CD4-positive, alpha-beta T cell (primary cell): Measurements from ENCODE around the gene ZBTB20. TPM values are rescaled to one million over a fixed set of nuclear protein-coding genes. Genes with fewer than 3 reads are reported as not detected.

Source experiments
- ATAC-seq: fragments of 200-7000 bp; cut with Tn5 transposase; one replicate; pipeline ENCODE4 v1.10.0; 2022; ENCODE audit warnings: mild to moderate bottlenecking; ENCODE audit not compliant: poor library complexity
- CTCF ChIA-PET: fragments of 350-600 bp; sonication (Branson Sonifier 250); formaldehyde crosslinking; loops from one replicate; lab custom pipeline; 2021; ENCODE audit warnings: antibody characterized with exemption, inconsistent platforms; lab: Charles Lee
- POLR2A ChIA-PET: fragments of 350-600 bp; sonication (Branson Sonifier 250); formaldehyde crosslinking; loops from one replicate; lab custom pipeline; 2021; ENCODE audit warnings: antibody characterized with exemption, inconsistent platforms; lab: Charles Lee
- DNase-seq, 14 experiments: peaks; one replicate each; pipeline ENCODE4 v3.0.0-alpha.2; 2013 to 2020; ENCODE audit warnings: mixed read lengths in 2 of 14
- H3K27ac ChIP-seq, 2 donors: one replicate each; pipeline versions ENCODE4 v1.5.1 to v1.7.0; 2013; ENCODE audit warnings: low read length in 2 of 2, low read depth in 1 of 2, mild to moderate bottlenecking in 1 of 2
- H3K27me3 ChIP-seq, 2 experiments: 1 replicate in 1 of 2; 2 replicates in 1 of 2; pipeline versions ENCODE4 v1.6.1 to v1.7.0; 2013; ENCODE audit warnings: low read length in 2 of 2, control low read depth in 1 of 2, mild to moderate bottlenecking in 1 of 2, moderate library complexity in 1 of 2; ENCODE audit not compliant: insufficient read depth in 2 of 2, control insufficient read depth in 1 of 2
- H3K36me3 ChIP-seq: one replicate; pipeline ENCODE4 v1.6.1; 2013; ENCODE audit warnings: low read length, control low read depth; ENCODE audit not compliant: insufficient read depth
- H3K4me1 ChIP-seq: one replicate; pipeline ENCODE4 v1.6.1; 2013; ENCODE audit warnings: low read length, control low read depth; ENCODE audit not compliant: insufficient read depth
- H3K4me3 ChIP-seq: one replicate; pipeline ENCODE4 v1.5.1; 2013; ENCODE audit warnings: mild to moderate bottlenecking, low read length, moderate library complexity
- H3K9me3 ChIP-seq, 2 experiments: 1 replicate in 1 of 2; 2 replicates in 1 of 2; pipeline versions ENCODE4 v1.6.1 to v1.7.0; 2013; ENCODE audit warnings: low read length in 2 of 2, mild to moderate bottlenecking in 2 of 2, control low read depth in 1 of 2, moderate library complexity in 1 of 2; ENCODE audit not compliant: control insufficient read depth in 1 of 2, insufficient read depth in 1 of 2
- H3K27ac Mint-ChIP-seq: one replicate; pipeline ENCODE4 v1.8.0; 2020; ENCODE audit warnings: mixed read lengths
- H3K27me3 Mint-ChIP-seq: one replicate; pipeline ENCODE4 v1.8.0; 2021; ENCODE audit warnings: mixed read lengths
- H3K36me3 Mint-ChIP-seq: one replicate; pipeline ENCODE4 v1.8.0; 2021; ENCODE audit warnings: low read depth, mixed read lengths
- H3K4me1 Mint-ChIP-seq: one replicate; pipeline ENCODE4 v1.8.0; 2021; ENCODE audit warnings: low read depth, mixed read lengths
- H3K4me3 Mint-ChIP-seq: one replicate; pipeline ENCODE4 v1.8.0; 2020; ENCODE audit warnings: mild to moderate bottlenecking, mixed read lengths
- H3K9me3 Mint-ChIP-seq: one replicate; pipeline ENCODE4 v1.8.0; 2020; ENCODE audit warnings: mixed read lengths
- intact Hi-C, 2 experiments: fragments of 100-400 bp; cut with DNase I in 1 of 2; cut with micrococcal nuclease in 1 of 2; formaldehyde crosslinking; loops; one replicate each; pipeline versions ENCODE4 v1.15.1 to v1.9.0; 2023 to 2025; cut with DNase I, micrococcal nuclease
- total RNA-seq, 174 experiments: library from RNA in 2 of 174; stranded (reverse) in 2 of 174; gene quantifications; one replicate each; pipeline ENCODE4 v1.2.3 and lab custom pipeline; 2021 to 2026
- TF ChIP-seq, protein P1 (sequence below): fragments of 200-600 bp; IDR thresholded peaks from one replicate; pipeline ENCODE4 v1.8.0; 2022; ENCODE audit warnings: antibody characterized with exemption, mild to moderate bottlenecking

Gene ZBTB20
- total RNA-seq, 2 experiments from 2014 or later = 41.6 to 47.4 TPM

DNA sequence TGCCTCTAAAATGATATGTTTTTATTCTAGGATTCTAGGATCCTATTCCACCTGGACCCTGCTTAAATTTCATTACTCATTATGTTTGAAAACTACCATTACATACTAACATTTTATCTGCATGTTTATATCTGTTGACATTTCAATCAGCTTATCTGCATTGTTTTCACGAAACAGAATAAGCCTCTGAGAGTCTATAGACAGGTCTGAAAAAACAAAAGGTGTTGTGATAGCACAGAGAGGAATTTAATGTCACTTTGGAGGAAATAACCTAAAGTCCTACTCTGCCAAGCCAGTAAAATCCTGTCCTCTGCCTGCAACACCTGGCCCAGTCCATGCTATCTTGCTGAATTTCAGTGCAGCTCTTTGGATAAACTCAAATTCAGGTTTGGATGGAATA, 315.2 kb downstream of the ZBTB20 start:
- DNase-seq = no peak
- ChIA-PET CTCF (interaction anchor here (1.0 kb wide), 1 partner anchor 8 kb away, joined by 3 read pairs; no protein-coding TSS in a partner anchor), POLR2A (no interaction called here)
- H3K4me3 ChIP-seq = no peak overlapping the region
- no peaks in the 10 kb centered on the region for H3K9me3 Mint-ChIP-seq
- H3K4me1 Mint-ChIP-seq = peaks cover 12% of the 10 kb centered on the region
- intact Hi-C loops = no loop called here
- H3K27ac Mint-ChIP-seq = no peak overlapping the region
- H3K36me3 Mint-ChIP-seq = no peaks in the 10 kb centered on the region
- ATAC-seq = no peak
- no peaks in the 10 kb centered on the region for H3K9me3 ChIP-seq
- no peak overlapping the region for H3K4me3 Mint-ChIP-seq
- H3K36me3 ChIP-seq = no peaks in the 10 kb centered on the region
- H3K27ac ChIP-seq = no peak overlapping the region
- H3K27me3 ChIP-seq = no peaks in the 10 kb centered on the region
- TF ChIP-seq, protein P1, sequence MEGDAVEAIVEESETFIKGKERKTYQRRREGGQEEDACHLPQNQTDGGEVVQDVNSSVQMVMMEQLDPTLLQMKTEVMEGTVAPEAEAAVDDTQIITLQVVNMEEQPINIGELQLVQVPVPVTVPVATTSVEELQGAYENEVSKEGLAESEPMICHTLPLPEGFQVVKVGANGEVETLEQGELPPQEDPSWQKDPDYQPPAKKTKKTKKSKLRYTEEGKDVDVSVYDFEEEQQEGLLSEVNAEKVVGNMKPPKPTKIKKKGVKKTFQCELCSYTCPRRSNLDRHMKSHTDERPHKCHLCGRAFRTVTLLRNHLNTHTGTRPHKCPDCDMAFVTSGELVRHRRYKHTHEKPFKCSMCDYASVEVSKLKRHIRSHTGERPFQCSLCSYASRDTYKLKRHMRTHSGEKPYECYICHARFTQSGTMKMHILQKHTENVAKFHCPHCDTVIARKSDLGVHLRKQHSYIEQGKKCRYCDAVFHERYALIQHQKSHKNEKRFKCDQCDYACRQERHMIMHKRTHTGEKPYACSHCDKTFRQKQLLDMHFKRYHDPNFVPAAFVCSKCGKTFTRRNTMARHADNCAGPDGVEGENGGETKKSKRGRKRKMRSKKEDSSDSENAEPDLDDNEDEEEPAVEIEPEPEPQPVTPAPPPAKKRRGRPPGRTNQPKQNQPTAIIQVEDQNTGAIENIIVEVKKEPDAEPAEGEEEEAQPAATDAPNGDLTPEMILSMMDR = no peak
- no peaks in the 10 kb centered on the region for H3K4me1 ChIP-seq
- H3K27me3 Mint-ChIP-seq = no peaks in the 10 kb centered on the region

- peaks cover 6% of the 10 kb centered on the region for H3K4me1 Mint-ChIP-seq
- no peaks in the 10 kb centered on the region for H3K36me3 Mint-ChIP-seq
- Histone ChIP-seq H3K27ac (no peak overlapping the region), H3K9me3 (no peaks in the 10 kb centered on the region), H3K4me3 (no peak overlapping the region), H3K36me3 (no peaks in the 10 kb centered on the region), H3K27me3 (no peaks in the 10 kb centered on the region), H3K4me1 (no peaks in the 10 kb centered on the region)
- intact Hi-C loops = no loop called here
- POLR2A ChIA-PET = no interaction called here
- CTCF ChIA-PET = interaction anchor here (0.7 kb wide), 1 partner anchor 830 kb away, joined by 3 read pairs; no protein-coding TSS in a partner anchor
- no peak overlapping the region for H3K27ac Mint-ChIP-seq
- H3K9me3 Mint-ChIP-seq = no peaks in the 10 kb centered on the region
- no peaks in the 10 kb centered on the region for H3K27me3 Mint-ChIP-seq
- DNase-seq (no peak), ATAC-seq (no peak)
- H3K4me3 Mint-ChIP-seq = no peak overlapping the region
- TF ChIP-seq, protein P1 = no peak
Observed at GRCh38 chr3:114830652-114831051, 316.4 kb downstream of the ZBTB20 start.

- intact Hi-C loops = loop anchor here (5.0 to 10.0 kb wide), 3 partner anchors 345 to 988 kb away; no protein-coding TSS in a partner anchor
- H3K27me3 ChIP-seq = no peaks in the 10 kb centered on the region
Observed at GRCh38 chr3:114829783-114830182, 317.3 kb downstream of the ZBTB20 start.

More at GRCh38 chr3:114829783-114830182, 317.3 kb downstream of the ZBTB20 start:
- DNase-seq (no peak), ATAC-seq (no peak)
- Mint-ChIP-seq H3K4me1 (peaks cover 6% of the 10 kb centered on the region), H3K36me3 (no peaks in the 10 kb centered on the region), H3K9me3 (no peaks in the 10 kb centered on the region), H3K27me3 (no peaks in the 10 kb centered on the region), H3K4me3 (no peak overlapping the region), H3K27ac (no peak overlapping the region)
- CTCF ChIA-PET = no interaction called here
- Histone ChIP-seq H3K27ac (no peak overlapping the region), H3K36me3 (no peaks in the 10 kb centered on the region), H3K4me3 (no peak overlapping the region), H3K9me3 (no peaks in the 10 kb centered on the region), H3K4me1 (no peaks in the 10 kb centered on the region)
- POLR2A ChIA-PET = no interaction called here
- TF ChIP-seq, protein P1 = no peak
